OCI-LY7 (cell line): ENCODE data around the gene DNA2.

Experiments used
- EZH2phosphoT487 ChIP-seq: fragments of 200-600 bp; sonication (generic); IDR thresholded peaks from 2 replicates; pipeline ENCODE4 v1.6.1; 2018; ENCODE audit warnings: low read depth, borderline replicate concordance, mild to moderate bottlenecking, mixed run types, antibody characterized with exemption, low read length, moderate library complexity, mixed read lengths
- TF ChIP-seq, protein P1 (sequence below): fragments of 200-600 bp; sonication (generic); conservative IDR thresholded peaks from 2 replicates; pipeline ENCODE4 v1.5.1; 2014; ENCODE audit warnings: mild to moderate bottlenecking, antibody characterized with exemption, low read length, moderate library complexity, mixed read lengths

DNA sequence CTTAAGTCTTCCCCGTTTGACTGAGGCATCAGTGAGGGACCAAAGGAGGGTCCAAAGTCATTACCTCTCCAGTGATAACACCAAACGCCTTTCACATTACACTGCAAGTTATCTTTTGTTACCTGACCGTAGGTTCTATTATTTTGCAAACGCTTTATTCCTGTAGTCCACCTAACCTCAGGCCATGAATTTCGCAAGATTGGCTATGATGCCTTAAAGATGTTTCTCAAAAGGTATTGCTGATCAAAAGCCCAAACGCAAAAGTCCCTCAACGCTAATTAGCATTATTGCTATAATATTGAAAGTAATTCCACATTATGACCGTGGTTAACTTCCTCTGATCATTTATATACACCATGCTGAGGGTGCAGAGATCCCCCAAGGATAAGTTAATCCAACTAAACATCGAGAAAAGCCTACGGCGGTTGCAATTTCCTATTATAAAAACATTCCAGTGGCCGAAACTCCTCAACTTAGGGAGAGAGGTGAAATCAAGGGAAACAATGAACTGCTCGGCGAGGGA is 649 bp downstream of the DNA2 start:
- TF ChIP-seq, protein P1, sequence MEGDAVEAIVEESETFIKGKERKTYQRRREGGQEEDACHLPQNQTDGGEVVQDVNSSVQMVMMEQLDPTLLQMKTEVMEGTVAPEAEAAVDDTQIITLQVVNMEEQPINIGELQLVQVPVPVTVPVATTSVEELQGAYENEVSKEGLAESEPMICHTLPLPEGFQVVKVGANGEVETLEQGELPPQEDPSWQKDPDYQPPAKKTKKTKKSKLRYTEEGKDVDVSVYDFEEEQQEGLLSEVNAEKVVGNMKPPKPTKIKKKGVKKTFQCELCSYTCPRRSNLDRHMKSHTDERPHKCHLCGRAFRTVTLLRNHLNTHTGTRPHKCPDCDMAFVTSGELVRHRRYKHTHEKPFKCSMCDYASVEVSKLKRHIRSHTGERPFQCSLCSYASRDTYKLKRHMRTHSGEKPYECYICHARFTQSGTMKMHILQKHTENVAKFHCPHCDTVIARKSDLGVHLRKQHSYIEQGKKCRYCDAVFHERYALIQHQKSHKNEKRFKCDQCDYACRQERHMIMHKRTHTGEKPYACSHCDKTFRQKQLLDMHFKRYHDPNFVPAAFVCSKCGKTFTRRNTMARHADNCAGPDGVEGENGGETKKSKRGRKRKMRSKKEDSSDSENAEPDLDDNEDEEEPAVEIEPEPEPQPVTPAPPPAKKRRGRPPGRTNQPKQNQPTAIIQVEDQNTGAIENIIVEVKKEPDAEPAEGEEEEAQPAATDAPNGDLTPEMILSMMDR, result no peak
- TF ChIP-seq EZH2phosphoT487, result no peak
